ENCODE results near the gene THY1.
"Not testable (repeated sequence)": the region's sequence is repeated elsewhere in the genome, so short reads cannot be mapped to it uniquely, and the experiment has no call there.

The THY1 gene

GRCh38 chr11:119382513-119382912 is 40.5 kb downstream of the THY1 start:
- not testable (repeated sequence) for DNase-seq (ENCODE audit: low read depth)

- no peak for DNase-seq (ENCODE audit: low read depth)
Measured at GRCh38 chr11:119382101-119382500, 40.9 kb downstream of the THY1 start.

- peak; percentile 77 for DNase-seq (ENCODE audit: low read depth)
Measured at GRCh38 chr11:119381181-119381988, 41.6 kb downstream of the THY1 start, which contains the start of gene USP2. TSS of gene USP2 (minus strand) at chr11:119381690. CDS start at chr11:119373480, 8,210 bp downstream.

GRCh38 chr11:119380827-119381180 is 42.2 kb downstream of the THY1 start:
- DNase-seq (ENCODE audit: low read depth), result no peak

- DNase-seq (ENCODE audit: low read depth), result no peak
Measured at GRCh38 chr11:119380160-119380826, 42.7 kb downstream of the THY1 start.

- DNase-seq (ENCODE audit: low read depth), result no peak
Measured at GRCh38 chr11:119378851-119379465, 44.0 kb downstream of the THY1 start.

- no peak for DNase-seq (ENCODE audit: low read depth)
Measured at GRCh38 chr11:119377961-119378667, 44.9 kb downstream of the THY1 start.

GRCh38 chr11:119377112-119377901 is 45.7 kb downstream of the THY1 start:
- no peak for DNase-seq (ENCODE audit: low read depth)

GRCh38 chr11:119376197-119376847 is 46.6 kb downstream of the THY1 start:
- DNase-seq (ENCODE audit: low read depth), result no peak

GRCh38 chr11:119375337-119376196 is 47.4 kb downstream of the THY1 start:
- DNase-seq (ENCODE audit: low read depth), result no peak

GRCh38 chr11:119374632-119375336 is 48.2 kb downstream of the THY1 start:
- DNase-seq (ENCODE audit: low read depth), result no peak

- peak; percentile 71 for DNase-seq (ENCODE audit: low read depth)
Measured at GRCh38 chr11:119373921-119374631, 48.9 kb downstream of the THY1 start.

- DNase-seq (ENCODE audit: low read depth), result no peak
Measured at GRCh38 chr11:119373059-119373920, 49.7 kb downstream of the THY1 start.

GRCh38 chr11:119372260-119373058 is 50.5 kb downstream of the THY1 start:
- DNase-seq (ENCODE audit: low read depth), result no peak

- DNase-seq (ENCODE audit: low read depth), result no peak
Measured at GRCh38 chr11:119371778-119372182, 51.2 kb downstream of the THY1 start.

- no peak for DNase-seq (ENCODE audit: low read depth)
Measured at GRCh38 chr11:119371067-119371601, 51.8 kb downstream of the THY1 start.

All from CMK (cell line).